Activated naive CD4-positive, alpha-beta T cell treated with anti-CD3 and anti-CD28 coated beads for 36 hours (primary cell): ENCODE measurements around the gene HERC3. TPM values are rescaled to one million over a fixed set of nuclear protein-coding genes. Genes with fewer than 3 reads are reported as not detected.

Experiments
- CTCF ChIA-PET: fragments of 350-600 bp; sonication (Branson Sonifier 250); formaldehyde crosslinking; loops from one replicate; lab custom pipeline; 2021; ENCODE audit warnings: antibody characterized with exemption; lab: Charles Lee
- DNase-seq: peaks from one replicate; pipeline ENCODE4 v3.0.0-alpha.2; 2020
- H3K27ac Mint-ChIP-seq: one replicate; pipeline ENCODE4 v1.8.0; 2021; ENCODE audit warnings: mild to moderate bottlenecking, mixed read lengths
- H3K27me3 Mint-ChIP-seq: one replicate; pipeline ENCODE4 v1.8.0; 2021; ENCODE audit warnings: low read depth, mixed read lengths
- H3K36me3 Mint-ChIP-seq: one replicate; pipeline ENCODE4 v1.8.0; 2021; ENCODE audit warnings: low read depth, mixed read lengths
- H3K4me1 Mint-ChIP-seq: one replicate; pipeline ENCODE4 v1.8.0; 2021; ENCODE audit warnings: low read depth, mixed read lengths
- H3K4me3 Mint-ChIP-seq: one replicate; pipeline ENCODE4 v1.8.0; 2021; ENCODE audit warnings: mild to moderate bottlenecking, moderate library complexity, mixed read lengths
- H3K9me3 Mint-ChIP-seq: one replicate; pipeline ENCODE4 v1.8.0; 2021; ENCODE audit warnings: mixed read lengths
- intact Hi-C: fragments of 100-400 bp; cut with micrococcal nuclease; formaldehyde crosslinking; loops from one replicate; pipeline ENCODE4 v1.15.1; 2023
- total RNA-seq, 2 experiments: library from RNA; stranded (reverse); gene quantifications; one replicate each; pipeline ENCODE4 v1.2.3, GENCODE V29; 2021

Gene HERC3
- total RNA-seq, 2 experiments from 2014 or later: 24.4 to 25.8 TPM

GRCh38 chr4:88613417-88613875 is 21.2 kb downstream of the HERC3 start:
- no peaks in the 10 kb centered on the region for H3K27me3 Mint-ChIP-seq
- peaks cover 82% of the 10 kb centered on the region for H3K4me1 Mint-ChIP-seq
- DNase-seq: peak; percentile 62
- peaks cover 9% of the 10 kb centered on the region for H3K36me3 Mint-ChIP-seq
- peaks cover 3% of the 10 kb centered on the region for H3K9me3 Mint-ChIP-seq
- H3K4me3 Mint-ChIP-seq: peak overlapping the region; percentile 64
- peak overlapping the region; percentile 92 for H3K27ac Mint-ChIP-seq
- intact Hi-C loops: loop anchor here (1.0 to 5.0 kb wide), 4 partner anchors 20 to 231 kb away; no protein-coding TSS in a partner anchor
- CTCF ChIA-PET: interaction anchor here (1.2 to 4.1 kb wide), 6 partner anchors 10 to 74 kb away, joined by 3 to 17 read pairs (median 8); no protein-coding TSS in a partner anchor

GRCh38 chr4:88614058-88614457 is 21.8 kb downstream of the HERC3 start:
- CTCF ChIA-PET: interaction anchor here (0.8 to 4.1 kb wide), 5 partner anchors 9 to 74 kb away, joined by 3 to 17 read pairs (median 4); no protein-coding TSS in a partner anchor
- DNase-seq: no peak
- H3K4me3 Mint-ChIP-seq: no peak overlapping the region
- H3K9me3 Mint-ChIP-seq: no peaks in the 10 kb centered on the region
- no peaks in the 10 kb centered on the region for H3K27me3 Mint-ChIP-seq
- intact Hi-C loops: loop anchor here (5.0 kb wide), 1 partner anchor 232 kb away; no protein-coding TSS in a partner anchor
- H3K4me1 Mint-ChIP-seq: peaks cover 82% of the 10 kb centered on the region
- peaks cover 3% of the 10 kb centered on the region for H3K36me3 Mint-ChIP-seq
- peak overlapping the region; percentile 92 for H3K27ac Mint-ChIP-seq

- no peak for DNase-seq
- no peak overlapping the region for H3K27ac Mint-ChIP-seq
- no peaks in the 10 kb centered on the region for H3K36me3 Mint-ChIP-seq
- H3K27me3 Mint-ChIP-seq: no peaks in the 10 kb centered on the region
- intact Hi-C loops: no loop called here
- CTCF ChIA-PET: interaction anchor here (0.6 to 4.0 kb wide), 3 partner anchors 17 to 201 kb away, joined by 3 to 17 read pairs (median 5); no protein-coding TSS in a partner anchor
- no peaks in the 10 kb centered on the region for H3K9me3 Mint-ChIP-seq
- no peak overlapping the region for H3K4me3 Mint-ChIP-seq
- H3K4me1 Mint-ChIP-seq: peaks cover 72% of the 10 kb centered on the region
Observed at GRCh38 chr4:88616275-88617150, 24.2 kb downstream of the HERC3 start.

GRCh38 chr4:88618782-88619485 is 26.7 kb downstream of the HERC3 start:
- Mint-ChIP-seq H3K36me3 (peaks cover 14% of the 10 kb centered on the region), H3K4me3 (no peak overlapping the region), H3K9me3 (peaks cover 2% of the 10 kb centered on the region), H3K27me3 (no peaks in the 10 kb centered on the region), H3K4me1 (peaks cover 62% of the 10 kb centered on the region), H3K27ac (no peak overlapping the region)
- no peak for DNase-seq
- CTCF ChIA-PET: no interaction called here
- intact Hi-C loops: no loop called here

GRCh38 chr4:88619971-88620370 is 27.7 kb downstream of the HERC3 start:
- intact Hi-C loops: no loop called here
- H3K27ac Mint-ChIP-seq: no peak overlapping the region
- CTCF ChIA-PET: interaction anchor here (1.2 kb wide), 1 partner anchor 14 kb away, joined by 3 read pairs; no protein-coding TSS in a partner anchor

GRCh38 chr4:88621763-88622327 is 29.6 kb downstream of the HERC3 start:
- Mint-ChIP-seq H3K4me1 (peaks cover 45% of the 10 kb centered on the region), H3K27ac (no peak overlapping the region), H3K9me3 (peaks cover 4% of the 10 kb centered on the region), H3K36me3 (peaks cover 22% of the 10 kb centered on the region), H3K27me3 (no peaks in the 10 kb centered on the region), H3K4me3 (no peak overlapping the region)
- CTCF ChIA-PET: no interaction called here
- no peak for DNase-seq
- intact Hi-C loops: no loop called here

More at GRCh38 chr4:88619971-88620370, 27.7 kb downstream of the HERC3 start:
- Mint-ChIP-seq H3K4me1 (peaks cover 53% of the 10 kb centered on the region), H3K36me3 (peaks cover 21% of the 10 kb centered on the region), H3K27me3 (no peaks in the 10 kb centered on the region), H3K4me3 (no peak overlapping the region), H3K9me3 (peaks cover 4% of the 10 kb centered on the region)
- DNase-seq: no peak

GRCh38 chr4:88623097-88623496 is 30.8 kb downstream of the HERC3 start:
- CTCF ChIA-PET: interaction anchor here (0.9 kb wide), 3 partner anchors 9 to 83 kb away, joined by 3 to 4 read pairs (median 3); no protein-coding TSS in a partner anchor
- intact Hi-C loops: no loop called here
- DNase-seq: no peak
- Mint-ChIP-seq H3K36me3 (peaks cover 22% of the 10 kb centered on the region), H3K4me3 (no peak overlapping the region), H3K27ac (no peak overlapping the region), H3K4me1 (peaks cover 37% of the 10 kb centered on the region), H3K9me3 (peaks cover 4% of the 10 kb centered on the region), H3K27me3 (no peaks in the 10 kb centered on the region)

- no peak for DNase-seq
- CTCF ChIA-PET: no interaction called here
- Mint-ChIP-seq H3K27ac (no peak overlapping the region), H3K4me1 (peaks cover 27% of the 10 kb centered on the region), H3K36me3 (peaks cover 12% of the 10 kb centered on the region), H3K27me3 (no peaks in the 10 kb centered on the region), H3K9me3 (peaks cover 13% of the 10 kb centered on the region), H3K4me3 (no peak overlapping the region)
- intact Hi-C loops: no loop called here
Observed at GRCh38 chr4:88628746-88629145, 36.5 kb downstream of the HERC3 start.

GRCh38 chr4:88629826-88630225 is 37.5 kb downstream of the HERC3 start:
- H3K27me3 Mint-ChIP-seq: no peaks in the 10 kb centered on the region
- H3K9me3 Mint-ChIP-seq: peaks cover 9% of the 10 kb centered on the region
- DNase-seq: no peak
- H3K4me1 Mint-ChIP-seq: peaks cover 23% of the 10 kb centered on the region
- intact Hi-C loops: no loop called here
- no peak overlapping the region for H3K27ac Mint-ChIP-seq
- H3K4me3 Mint-ChIP-seq: no peak overlapping the region
- H3K36me3 Mint-ChIP-seq: peaks cover 3% of the 10 kb centered on the region
- CTCF ChIA-PET: interaction anchor here (0.9 to 2.0 kb wide), 4 partner anchors 15 to 90 kb away, joined by 3 to 9 read pairs (median 3); no protein-coding TSS in a partner anchor

- intact Hi-C loops: no loop called here
- CTCF ChIA-PET: interaction anchor here (1.6 to 2.0 kb wide), 2 partner anchors 28 to 91 kb away, joined by 3 to 9 read pairs; no protein-coding TSS in a partner anchor
- Mint-ChIP-seq H3K27ac (no peak overlapping the region), H3K4me3 (no peak overlapping the region), H3K27me3 (no peaks in the 10 kb centered on the region), H3K4me1 (peaks cover 24% of the 10 kb centered on the region), H3K36me3 (peaks cover 2% of the 10 kb centered on the region), H3K9me3 (peaks cover 9% of the 10 kb centered on the region)
- no peak for DNase-seq
Observed at GRCh38 chr4:88630756-88631155, 38.5 kb downstream of the HERC3 start.

- Mint-ChIP-seq H3K27me3 (no peaks in the 10 kb centered on the region), H3K9me3 (peaks cover 9% of the 10 kb centered on the region), H3K4me3 (no peak overlapping the region), H3K27ac (no peak overlapping the region), H3K4me1 (peaks cover 55% of the 10 kb centered on the region), H3K36me3 (no peaks in the 10 kb centered on the region)
- no peak for DNase-seq
- intact Hi-C loops: no loop called here
- CTCF ChIA-PET: interaction anchor here (0.7 kb wide), 1 partner anchor 427 kb away, joined by 3 read pairs; no protein-coding TSS in a partner anchor
Observed at GRCh38 chr4:88643932-88644331, 51.7 kb downstream of the HERC3 start.
